Thyroid gland (tissue), 4 donors: Measurements from ENCODE around the gene KCTD19. TPM values are rescaled to one million over a fixed set of nuclear protein-coding genes. Genes with fewer than 3 reads are reported as not detected.

Source experiments
- DNase-seq, 2 donors: peaks; one replicate each; pipeline ENCODE4 v3.0.0-alpha.2; 2019
- H3K27ac ChIP-seq, 3 donors: fragments of 200-600 bp; sonication (generic); 1 replicate in 2 of 3; 2 replicates in 1 of 3; pipeline ENCODE4 v1.5.1; 2016 to 2019; ENCODE audit warnings: mild to moderate bottlenecking in 1 of 3, moderate library complexity in 1 of 3
- H3K27me3 ChIP-seq: fragments of 200-600 bp; sonication (generic); one replicate; pipeline ENCODE4 v1.5.1; 2019
- H3K36me3 ChIP-seq, 2 donors: fragments of 200-600 bp; sonication (generic); one replicate each; pipeline ENCODE4 v1.5.1; 2016 to 2019
- H3K4me1 ChIP-seq, 2 donors: fragments of 200-600 bp; sonication (generic); one replicate each; pipeline ENCODE4 v1.5.1; 2017 to 2019
- H3K4me3 ChIP-seq, 3 donors: fragments of 200-600 bp; sonication (generic); replicated peaks in 1 of 3; 1 replicate in 2 of 3; 2 replicates in 1 of 3; pipeline ENCODE4 v1.5.1; 2016; ENCODE audit warnings: mild to moderate bottlenecking in 1 of 3
- H3K9me3 ChIP-seq: fragments of 200-600 bp; sonication (generic); one replicate; pipeline ENCODE4 v1.5.1; 2017
- CTCF ChIP-seq, 6 experiments: fragments of 200-600 bp in 3 of 6; fragments of 450-650 bp in 3 of 6; sonication (generic) in 3 of 6; IDR thresholded peaks; one replicate each; pipeline ENCODE4 v1.5.1; 2016 to 2019; ENCODE audit warnings: antibody characterized with exemption in 6 of 6, mild to moderate bottlenecking in 2 of 6, inconsistent platforms in 1 of 6, moderate library complexity in 1 of 6
- POLR2A ChIP-seq, 2 donors: fragments of 450-650 bp; IDR thresholded peaks; one replicate each; pipeline ENCODE4 v1.6.1; 2017; ENCODE audit warnings: antibody characterized with exemption in 2 of 2, mild to moderate bottlenecking in 2 of 2, moderate library complexity in 1 of 2
- WGBS, 2 donors: methylation state at CpG; one replicate each; pipeline ENCODE4 v1.1.5; 2017; 5-methylcytosine and 5-hydroxymethylcytosine counted together
- intact Hi-C: fragments of 100-400 bp; cut with DNase I; formaldehyde crosslinking; loops from one replicate; pipeline ENCODE4 v1.15.1; 2023
- total RNA-seq, 4 donors: library from RNA; depleted of rRNA; stranded (reverse); fragments of >200 nt; gene quantifications; one replicate each; pipeline ENCODE4 v1.2.3, GENCODE V29; 2016

Gene KCTD19
- total RNA-seq, 4 donors from 2014 or later, result 2.6 TPM; not detected in 3

GRCh38 chr16:67247192-67248072, 79.1 kb downstream of the KCTD19 start, which contains the start of gene FHOD1:
Gene FHOD1 (minus strand): TSS chr16:67247481. CDS start chr16:67247410, 71 bp downstream.
- peak within 1 kb of the TSS; percentile 29 to 81 (median 33) for H3K4me3 ChIP-seq
- peak; percentile 98 to 99 for DNase-seq
- intact Hi-C loops, result no loop called here
- peaks cover 31 to 52% of the 10 kb centered on the region in 2 donors for H3K4me1 ChIP-seq
- H3K9me3 ChIP-seq, result no peaks in the 10 kb centered on the region
- 0% methylated on average over 5 to 16 of the region's 60 CpGs for WGBS, 2 donors
- no peaks in the 10 kb centered on the region for H3K27me3 ChIP-seq
- H3K27ac ChIP-seq, result peak within 1 kb of the TSS; percentile 80 to 94 (median 91)
- TF ChIP-seq CTCF (IDR thresholded peaks at IDR 0.05) (no peak), POLR2A (IDR thresholded peaks at IDR 0.05) (peak; percentile 42 to 81)
- no peaks in the 10 kb centered on the region for H3K36me3 ChIP-seq

- Histone ChIP-seq H3K27ac (peak overlapping the region; percentile 80 to 94 (median 91)), H3K27me3 (no peaks in the 10 kb centered on the region), H3K9me3 (no peaks in the 10 kb centered on the region), H3K36me3 (no peaks in the 10 kb centered on the region), H3K4me3 (peak overlapping the region; percentile 29 to 81 (median 33)), H3K4me1 (peaks cover 36 to 59% of the 10 kb centered on the region in 2 donors)
- DNase-seq, result peak; percentile 96 to 98
- 0 to 2% methylated on average over 6 to 13 of the region's 26 CpGs for WGBS, 2 donors
- intact Hi-C loops, result no loop called here
- no peak for TF ChIP-seq CTCF (IDR thresholded peaks at IDR 0.05)
- TF ChIP-seq POLR2A (IDR thresholded peaks at IDR 0.05), result peak; percentile 20 to 47
Observed at GRCh38 chr16:67246756-67247191, 79.8 kb downstream of the KCTD19 start.

- intact Hi-C loops, result no loop called here
- Histone ChIP-seq H3K27me3 (no peaks in the 10 kb centered on the region), H3K4me3 (peak overlapping the region; percentile 29 to 81 (median 33)), H3K4me1 (peaks cover 42 to 64% of the 10 kb centered on the region in 2 donors), H3K36me3 (no peaks in the 10 kb centered on the region), H3K27ac (peak overlapping the region; percentile 80 to 94 (median 91)), H3K9me3 (no peaks in the 10 kb centered on the region)
- DNase-seq, result peak; percentile 81 to 86
- 0 to 1% methylated on average over 10 to 18 of the region's 48 CpGs for WGBS, 2 donors
- TF ChIP-seq POLR2A (IDR thresholded peaks at IDR 0.05) (peak in 1 of 2 donors; percentile 32), CTCF (IDR thresholded peaks at IDR 0.05) (peak in 3 of 6 experiments; percentile 18 to 45 (median 27))
Observed at GRCh38 chr16:67246081-67246755, 80.3 kb downstream of the KCTD19 start.

GRCh38 chr16:67245674-67246080, 80.9 kb downstream of the KCTD19 start:
- intact Hi-C loops, result no loop called here
- TF ChIP-seq CTCF (IDR thresholded peaks at IDR 0.05) (no peak), POLR2A (IDR thresholded peaks at IDR 0.05) (no peak)
- peaks cover 47 to 70% of the 10 kb centered on the region in 2 donors for H3K4me1 ChIP-seq

More at GRCh38 chr16:67245674-67246080, 80.9 kb downstream of the KCTD19 start:
- no peaks in the 10 kb centered on the region for H3K9me3 ChIP-seq
- 13 to 15% methylated on average over 6 of the region's 8 CpGs for WGBS, 2 donors
- DNase-seq, result no peak
- H3K36me3 ChIP-seq, result no peaks in the 10 kb centered on the region
- no peaks in the 10 kb centered on the region for H3K27me3 ChIP-seq
- peak overlapping the region; percentile 29 to 81 (median 33) for H3K4me3 ChIP-seq
- H3K27ac ChIP-seq, result peak overlapping the region; percentile 80 to 94 (median 91)
